Amniotic epithelial cell (primary cell): Measurements from ENCODE around the gene BCAR3.
"Not testable (repeated sequence)": the region's sequence is repeated elsewhere in the genome, so short reads cannot be mapped to it uniquely, and the experiment has no call there.

Source experiments
- DNase-seq: peaks from one replicate; pipeline ENCODE4 v3.0.0-alpha.2; 2010; ENCODE audit warnings: low read depth

The BCAR3 gene

GRCh38 chr1:93689521-93690223, 8.0 kb upstream of the BCAR3 start:
- DNase-seq, result no peak

GRCh38 chr1:93687542-93687941, 5.9 kb upstream of the BCAR3 start:
- DNase-seq, result no peak

- DNase-seq, result no peak
These were observed 5.0 kb upstream of the BCAR3 start for GRCh38 chr1:93686504-93687250.

- no peak for DNase-seq
These were observed 4.3 kb upstream of the BCAR3 start for GRCh38 chr1:93685918-93686317.

GRCh38 chr1:93683234-93683633, 1.6 kb upstream of the BCAR3 start:
- DNase-seq, result no peak

GRCh38 chr1:93681989-93682412, 364 bp upstream of the BCAR3 start:
- DNase-seq, result no peak

GRCh38 chr1:93680420-93681100, 1.1 kb downstream of the BCAR3 start:
- peak; percentile 92 for DNase-seq

- DNase-seq, result peak; percentile 93
These were observed 1.6 kb downstream of the BCAR3 start for GRCh38 chr1:93680076-93680419.

GRCh38 chr1:93679546-93679945, 2.1 kb downstream of the BCAR3 start:
- DNase-seq, result peak; percentile 67

- DNase-seq, result no peak
These were observed 2.6 kb downstream of the BCAR3 start for GRCh38 chr1:93678946-93679480.

GRCh38 chr1:93678491-93678890, 3.1 kb downstream of the BCAR3 start:
- DNase-seq, result peak; percentile 47

- DNase-seq, result no peak
These were observed 3.9 kb downstream of the BCAR3 start for GRCh38 chr1:93677729-93678128.

- peak; percentile 78 for DNase-seq
These were observed 5.2 kb downstream of the BCAR3 start for GRCh38 chr1:93676427-93676826.

- DNase-seq, result peak; percentile 68
These were observed 5.7 kb downstream of the BCAR3 start for GRCh38 chr1:93675931-93676330.

GRCh38 chr1:93675271-93675670, 6.4 kb downstream of the BCAR3 start:
- no peak for DNase-seq

GRCh38 chr1:93674071-93674470, 7.6 kb downstream of the BCAR3 start:
- not testable (repeated sequence) for DNase-seq

- peak; percentile 84 for DNase-seq
These were observed 8.3 kb downstream of the BCAR3 start for GRCh38 chr1:93673163-93673829.

GRCh38 chr1:93672477-93673162, 9.0 kb downstream of the BCAR3 start:
- no peak for DNase-seq

- DNase-seq, result peak; percentile 92
These were observed 9.6 kb downstream of the BCAR3 start for GRCh38 chr1:93672069-93672468.

- no peak for DNase-seq
These were observed 10.5 kb downstream of the BCAR3 start for GRCh38 chr1:93671099-93671621.

- peak; percentile 89 for DNase-seq
These were observed 11.5 kb downstream of the BCAR3 start for GRCh38 chr1:93670141-93670540.
